ENCODE results near the gene GH2.

Gene GH2

DNA sequence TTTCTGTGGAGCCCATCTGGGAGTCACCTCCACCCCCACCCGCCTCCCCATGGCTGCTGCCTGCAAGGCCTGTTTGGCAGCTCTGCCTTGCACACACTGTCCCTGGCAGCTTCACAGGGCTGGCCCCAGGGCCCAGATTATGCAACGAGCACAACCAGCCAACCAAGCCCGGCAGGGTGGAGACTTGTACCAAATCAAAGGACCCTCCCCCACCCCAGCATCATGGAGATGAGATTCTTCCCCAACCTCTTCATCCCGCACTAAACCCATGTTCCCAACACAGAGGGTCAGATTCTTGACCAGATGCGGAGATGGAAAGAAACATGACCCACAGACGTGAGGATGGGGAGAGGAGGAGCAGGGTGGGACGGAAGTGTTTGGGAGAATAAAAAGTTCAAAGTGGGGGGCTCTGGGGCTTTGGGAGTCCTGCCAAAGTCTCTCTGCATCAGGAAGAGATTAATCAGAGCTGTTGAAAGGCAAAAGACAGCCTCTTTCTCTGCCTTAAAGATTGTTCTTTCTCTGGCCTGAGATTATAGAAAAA is 43.0 kb downstream of the GH2 start:
- DNase-seq = peak; percentile 28

DNA sequence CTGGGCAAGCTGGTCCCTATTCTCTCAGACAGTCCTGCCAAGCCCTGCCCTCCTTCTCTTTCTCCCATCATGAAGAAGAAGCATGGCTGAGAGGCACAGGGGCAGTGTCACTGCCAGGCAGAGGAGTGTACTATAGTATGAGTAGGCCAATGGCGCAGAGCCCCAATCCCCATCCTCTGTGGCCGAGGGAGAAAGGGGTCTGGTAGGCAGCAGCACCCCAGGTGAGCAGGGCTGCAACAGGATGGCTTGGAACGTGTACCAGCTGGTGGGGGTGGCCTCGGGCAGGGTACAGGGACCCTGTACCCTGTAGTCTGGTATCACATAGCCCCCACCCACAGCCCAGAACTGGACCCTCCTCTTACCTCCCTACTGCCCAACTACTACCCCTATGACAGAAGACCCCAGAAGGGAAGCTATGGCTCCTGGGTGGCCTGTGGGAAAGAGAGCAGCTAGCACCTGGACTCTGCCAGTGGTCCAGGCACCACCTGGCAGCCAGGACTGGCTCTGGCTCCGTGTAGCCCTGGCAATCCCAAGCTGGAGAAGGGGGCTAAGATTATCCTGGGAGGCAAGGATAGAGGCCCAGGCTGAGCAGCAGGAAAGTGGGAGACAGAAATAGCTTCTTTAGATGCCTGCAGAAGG is 43.7 kb downstream of the GH2 start:
- no peak for DNase-seq

DNA sequence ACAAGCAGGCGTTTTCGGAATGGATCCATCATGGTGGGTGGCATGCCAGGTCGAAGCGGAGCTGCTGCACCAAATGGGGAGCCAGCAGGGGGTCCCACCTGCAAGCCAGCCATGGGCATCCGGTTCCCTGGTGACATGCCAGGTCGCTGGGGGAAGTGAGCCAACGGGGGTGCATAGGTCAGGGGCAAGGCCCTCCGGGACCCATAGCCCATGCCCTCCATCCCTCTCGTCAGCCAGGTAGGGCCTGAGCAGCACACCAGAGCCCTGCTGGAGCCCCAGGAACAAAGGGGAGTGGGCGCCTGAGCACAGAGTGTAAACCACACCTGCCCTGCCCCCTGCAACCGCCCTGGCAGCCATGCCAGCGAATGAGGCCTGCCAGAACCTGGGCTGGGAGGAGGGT is 44.3 kb downstream of the GH2 start:
- DNase-seq = no peak

DNA sequence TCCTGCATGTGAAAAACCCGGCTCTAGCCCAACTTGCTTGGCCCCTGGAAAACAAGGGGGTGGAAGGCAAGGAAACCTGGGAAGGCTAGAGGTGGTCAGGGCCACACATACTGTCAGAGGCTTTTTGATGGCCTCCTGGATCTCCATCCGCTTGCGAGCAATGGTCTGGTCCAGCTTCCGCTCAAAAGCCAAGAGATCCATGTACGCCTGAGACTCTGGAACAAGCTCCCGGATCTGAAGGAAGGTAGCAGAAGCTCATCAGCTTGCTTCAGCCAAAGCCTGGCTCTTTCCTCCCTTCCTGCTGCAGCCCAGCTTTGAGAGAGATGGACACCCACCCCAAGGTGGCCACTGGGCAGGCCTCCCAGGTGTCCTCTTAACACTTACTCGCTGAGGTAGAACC is 44.9 kb downstream of the GH2 start:
- DNase-seq = no peak

DNA sequence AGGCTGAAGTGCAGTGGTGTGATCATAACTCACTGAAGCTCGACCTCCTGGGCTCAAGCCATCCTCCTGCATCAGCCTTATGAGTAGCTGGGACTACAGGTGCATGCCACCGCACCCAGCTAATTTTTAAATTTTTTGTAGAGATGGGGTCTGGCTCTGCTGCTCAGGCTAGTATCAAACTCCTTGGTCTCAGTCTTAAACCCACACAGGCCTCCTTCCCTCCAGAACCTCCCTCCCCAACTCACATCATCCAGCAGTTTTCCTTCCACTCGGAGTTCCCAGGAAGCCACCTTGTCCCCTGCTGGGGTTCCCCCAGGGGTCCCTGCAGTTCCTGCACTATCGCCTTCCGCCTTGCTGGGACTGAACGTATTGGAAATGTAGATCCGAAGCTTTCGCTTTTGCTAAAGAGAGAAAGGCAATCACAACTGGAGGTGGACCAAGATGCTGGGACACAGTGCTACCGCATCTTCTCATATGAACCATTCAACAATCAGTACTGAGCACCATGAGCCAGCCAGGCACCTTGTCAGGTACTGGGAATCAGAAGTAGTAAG is 46.5 kb downstream of the GH2 start:
- DNase-seq = no peak

DNA sequence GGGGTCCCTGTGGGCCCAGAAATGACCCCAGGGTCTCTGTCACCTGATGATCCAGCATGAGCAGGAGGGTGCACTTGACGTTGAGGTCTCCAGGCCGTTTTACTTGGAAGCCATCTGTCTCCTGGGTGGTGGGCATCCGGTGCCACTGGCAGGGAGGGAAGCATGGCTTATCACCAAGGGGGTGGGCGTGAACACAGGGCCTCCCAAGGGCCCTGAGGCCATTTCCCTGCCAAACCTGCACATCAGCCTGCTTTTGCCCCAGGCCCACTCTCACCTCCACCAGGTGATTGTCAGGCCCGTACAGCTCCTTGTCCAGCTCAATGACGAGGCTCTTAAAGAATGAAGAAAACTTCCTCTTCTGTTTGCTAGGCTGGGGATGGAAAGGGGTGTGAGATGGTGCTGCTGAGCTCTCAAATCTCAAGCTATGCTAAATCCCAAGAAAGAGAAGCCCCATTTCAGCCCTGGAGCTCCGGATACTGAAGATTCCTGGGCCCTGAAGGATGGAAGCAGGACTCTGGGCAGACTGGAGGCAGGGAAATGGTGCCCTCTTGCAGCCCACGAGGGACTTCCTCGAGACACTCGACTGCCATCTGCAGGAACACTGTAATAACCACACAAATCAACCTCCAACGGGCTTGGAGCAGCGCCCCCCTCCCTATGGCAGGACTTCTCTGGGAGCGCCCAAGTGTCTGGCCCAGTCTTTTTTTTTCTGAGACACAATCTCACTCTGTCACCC is 47.1 kb downstream of the GH2 start:
- peak; percentile 63 for DNase-seq

DNA sequence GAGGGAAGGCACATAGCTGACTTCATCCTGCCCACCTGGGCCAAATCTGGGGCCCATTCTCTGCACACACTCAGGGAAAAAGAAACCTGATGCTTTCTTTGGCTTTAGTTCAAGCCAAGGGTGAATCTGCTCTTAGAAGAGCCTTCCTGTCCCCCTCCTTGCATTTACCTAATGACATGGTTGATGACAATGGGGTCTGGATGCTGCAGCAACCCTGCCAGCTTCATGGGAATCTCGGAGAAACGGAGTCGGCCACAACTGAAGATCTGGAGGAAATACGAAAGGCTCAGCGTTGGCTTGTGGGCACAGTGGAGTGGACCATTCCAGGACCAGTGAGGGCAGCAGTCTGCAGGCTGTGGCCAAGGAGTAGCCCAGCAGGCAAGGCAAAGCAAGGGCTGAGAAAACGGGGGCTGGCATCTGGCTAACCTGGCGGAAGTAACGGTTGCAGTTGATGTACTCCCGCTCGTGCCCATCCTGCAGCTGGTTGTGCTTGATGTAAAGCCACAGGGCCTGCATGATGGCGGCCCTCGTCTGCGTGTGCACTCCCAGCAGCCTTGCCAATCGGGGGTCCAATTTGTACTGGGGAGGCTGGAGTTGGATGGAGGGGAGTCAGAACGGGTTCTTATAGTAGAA is 47.9 kb downstream of the GH2 start:
- no peak for DNase-seq

DNA sequence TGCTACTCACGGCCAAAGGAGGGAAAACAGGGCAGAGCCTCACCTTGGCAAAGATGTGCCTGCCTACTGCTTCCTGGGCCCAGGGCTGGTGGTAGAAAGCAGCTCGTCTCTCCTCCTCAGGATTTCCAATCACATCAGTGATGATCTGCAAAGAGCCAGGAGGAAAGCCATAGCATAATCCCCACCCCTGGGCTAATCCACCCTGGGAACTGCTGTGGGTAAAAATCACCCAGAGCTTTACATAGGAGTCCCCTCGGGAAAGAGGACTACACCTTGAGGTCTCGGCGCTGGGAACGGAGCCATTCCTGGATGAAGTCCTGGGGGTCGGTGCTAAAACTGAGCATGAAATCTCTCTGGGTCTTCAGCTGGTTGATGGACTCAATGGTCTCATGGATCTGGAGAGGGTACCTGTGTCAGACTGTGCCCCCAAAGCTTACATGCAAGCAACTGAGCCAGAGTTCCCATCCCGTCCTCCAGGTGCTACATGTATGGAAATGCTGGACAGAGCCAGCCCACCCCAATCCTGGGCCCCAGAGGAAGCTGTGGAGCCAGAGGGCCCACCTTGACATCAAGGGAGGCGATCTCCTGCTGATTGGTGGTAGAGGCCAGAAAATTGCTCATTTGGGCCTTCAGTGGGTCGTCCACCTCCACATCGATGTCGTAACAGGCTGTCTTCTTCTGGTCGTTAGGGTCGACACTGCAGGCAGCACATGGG is 48.6 kb downstream of the GH2 start:
- no peak for DNase-seq

DNA sequence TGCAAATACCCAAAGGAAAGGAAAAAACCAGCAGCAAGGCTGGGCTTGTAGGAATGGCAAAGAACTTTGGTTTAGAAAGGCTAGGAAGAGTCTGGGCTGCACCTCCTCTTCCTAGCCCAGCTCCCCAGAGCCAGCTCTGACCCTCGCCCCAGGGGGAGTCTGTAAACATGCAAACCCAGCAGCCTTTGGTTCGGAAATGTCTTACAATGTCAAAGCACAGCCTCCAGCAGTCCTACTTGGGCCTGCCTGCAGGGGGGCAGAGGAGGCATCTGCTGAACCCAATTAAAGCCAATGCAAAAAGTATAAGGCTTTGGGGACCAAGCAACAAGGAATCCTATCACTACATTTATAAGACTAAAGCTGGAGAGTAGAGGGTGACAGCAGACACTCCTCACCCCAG is 49.3 kb downstream of the GH2 start:
- no peak for DNase-seq

DNA sequence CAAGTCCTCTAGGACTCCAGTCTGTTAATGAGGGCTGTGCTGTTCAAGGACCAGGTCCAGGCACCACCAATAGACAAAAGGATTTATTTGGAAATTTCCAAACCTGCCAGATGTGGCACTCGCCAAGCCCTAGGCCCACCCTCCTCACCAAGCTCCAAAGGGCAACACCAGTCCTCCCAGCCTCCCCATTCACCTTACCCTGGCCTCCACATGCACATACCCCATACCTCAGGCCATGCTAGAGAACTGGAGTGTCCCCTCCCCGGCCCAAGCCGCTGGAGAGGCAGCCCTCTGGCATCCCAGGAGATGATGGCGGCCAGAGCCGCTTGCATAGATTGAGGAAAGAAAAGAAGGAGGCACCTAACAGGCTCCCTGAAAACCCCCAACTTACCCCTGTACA is 49.7 kb downstream of the GH2 start:
- DNase-seq = no peak

DNA sequence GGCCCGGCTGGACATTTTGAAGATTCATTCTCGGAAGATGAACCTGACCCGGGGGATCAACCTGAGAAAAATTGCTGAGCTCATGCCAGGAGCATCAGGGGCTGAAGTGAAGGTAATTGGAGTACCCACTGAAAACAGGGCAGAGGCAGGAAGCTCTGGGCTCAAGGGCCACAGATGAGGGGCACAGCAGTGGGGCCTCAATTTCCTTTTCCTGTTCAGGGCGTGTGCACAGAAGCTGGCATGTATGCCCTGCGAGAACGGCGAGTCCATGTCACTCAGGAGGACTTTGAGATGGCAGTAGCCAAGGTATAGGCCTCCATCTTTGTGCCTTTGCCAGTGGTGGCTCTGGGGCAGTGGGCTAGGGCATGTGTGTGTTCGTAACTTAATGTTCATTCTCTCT is 50.2 kb downstream of the GH2 start:
- no peak for DNase-seq

DNA sequence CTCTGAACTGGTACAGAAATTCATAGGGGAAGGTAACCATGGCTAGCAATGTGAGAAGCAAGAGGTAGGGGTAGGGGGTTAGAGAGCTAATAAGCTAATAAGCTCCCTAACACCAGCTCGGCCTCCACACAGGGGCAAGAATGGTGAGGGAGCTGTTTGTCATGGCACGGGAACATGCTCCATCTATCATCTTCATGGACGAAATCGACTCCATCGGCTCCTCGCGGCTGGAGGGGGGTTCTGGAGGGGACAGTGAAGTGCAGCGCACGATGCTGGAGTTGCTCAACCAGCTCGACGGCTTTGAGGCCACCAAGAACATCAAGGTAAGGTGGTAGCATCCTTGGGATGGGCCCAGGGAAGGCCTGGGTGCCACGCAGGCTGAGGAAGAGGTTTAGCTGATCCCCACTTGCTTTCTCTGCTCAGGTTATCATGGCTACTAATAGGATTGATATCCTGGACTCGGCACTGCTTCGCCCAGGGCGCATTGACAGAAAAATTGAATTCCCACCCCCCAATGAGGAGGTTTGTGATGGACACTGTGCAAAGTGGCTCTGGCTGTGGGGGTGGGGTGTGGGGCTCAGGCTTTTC is 50.7 kb downstream of the GH2 start:
- DNase-seq = no peak

DNA sequence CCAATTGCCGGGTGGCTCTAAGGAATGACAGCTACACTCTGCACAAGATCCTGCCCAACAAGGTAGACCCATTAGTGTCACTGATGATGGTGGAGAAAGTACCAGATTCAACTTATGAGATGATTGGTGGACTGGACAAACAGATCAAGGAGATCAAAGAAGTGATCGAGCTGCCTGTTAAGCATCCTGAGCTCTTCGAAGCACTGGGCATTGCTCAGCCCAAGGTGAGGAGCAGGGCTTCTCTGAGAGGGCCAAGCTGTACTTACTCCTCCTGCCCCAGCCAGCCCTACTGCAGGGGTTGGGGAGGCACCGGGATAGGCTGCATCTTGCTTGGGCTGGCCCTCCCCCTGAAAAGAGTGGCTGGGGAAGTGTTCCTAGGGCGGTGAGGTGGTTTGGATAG is 51.5 kb downstream of the GH2 start:
- DNase-seq = no peak

Data from HCEC 1CT (cell line).